HCT116 (cell line): ENCODE data around the gene ZNF469.

Source experiments
- ATF3 ChIP-seq: IDR thresholded peaks from 2 replicates; pipeline ENCODE4 v1.6.1; 2012
- CTCF ChIP-seq, 3 experiments: fragments of 200-600 bp in 1 of 3; sonication (generic) in 1 of 3; IDR thresholded peaks in 2 of 3; conservative IDR thresholded peaks in 1 of 3; 2 replicates each; pipeline ENCODE4 v1.5.1; 2012 to 2017; ENCODE audit warnings: low read depth in 2 of 3, low read length in 2 of 3, antibody characterized with exemption in 1 of 3, borderline replicate concordance in 1 of 3, control low read depth in 1 of 3, mild to moderate bottlenecking in 1 of 3, mixed read lengths in 1 of 3, mixed run types in 1 of 3, moderate library complexity in 1 of 3; ENCODE audit not compliant: insufficient read depth in 1 of 3
- ELF1 ChIP-seq: IDR thresholded peaks from 2 replicates; pipeline ENCODE4 v1.6.1; 2012; ENCODE audit warnings: low read depth, borderline replicate concordance
- EZH2 ChIP-seq: fragments of 200-600 bp; sonication (generic); IDR thresholded peaks from 2 replicates; pipeline ENCODE4 v1.6.1; 2017; ENCODE audit warnings: antibody characterized with exemption, mixed run types
- EZH2phosphoT487 ChIP-seq: fragments of 200-600 bp; IDR thresholded peaks from 2 replicates; pipeline ENCODE4 v1.6.1; 2018; ENCODE audit warnings: antibody characterized with exemption, borderline replicate concordance
- POLR2A ChIP-seq: IDR thresholded peaks from 2 replicates; pipeline ENCODE4 v1.7.0; 2011; ENCODE audit warnings: borderline replicate concordance; ENCODE audit not compliant: insufficient read depth, insufficient read length; ENCODE audit errors: extremely low read depth
- POLR2AphosphoS5 ChIP-seq: IDR thresholded peaks from 2 replicates; pipeline ENCODE4 v1.6.1; 2011; ENCODE audit warnings: mild to moderate bottlenecking, low read depth, low read length, moderate library complexity
- RAD21 ChIP-seq: IDR thresholded peaks from 2 replicates; pipeline ENCODE4 v1.6.1; 2012; ENCODE audit warnings: low read depth, mild to moderate bottlenecking
- TCF7L2 ChIP-seq: IDR thresholded peaks from 2 replicates; pipeline ENCODE4 v1.7.0; 2011; ENCODE audit warnings: borderline replicate concordance, inconsistent platforms; ENCODE audit not compliant: insufficient read depth, insufficient read length; ENCODE audit errors: extremely low read depth
- YY1 ChIP-seq: IDR thresholded peaks from 2 replicates; pipeline ENCODE4 v1.6.1; 2011; ENCODE audit warnings: low read length, low read depth, moderate library complexity, mild to moderate bottlenecking; ENCODE audit not compliant: insufficient replicate concordance; ENCODE audit errors: extremely low read depth
- ZBTB33 ChIP-seq: IDR thresholded peaks from 2 replicates; pipeline ENCODE4 v1.6.1; 2011; ENCODE audit warnings: mild to moderate bottlenecking, low read length, moderate library complexity; ENCODE audit not compliant: insufficient replicate concordance; ENCODE audit errors: extremely low read depth
- ZFX ChIP-seq: fragments of 450-650 bp; IDR thresholded peaks from 2 replicates; pipeline ENCODE4 v1.6.1; 2017

- TF ChIP-seq YY1 (no peak), CTCF (IDR thresholded peaks at IDR 0.05 in 2 of 3, conservative IDR thresholded peaks at IDR 0.05 in 1 of 3; ENCODE audit: borderline replicate concordance in 1 of 3, insufficient read depth in 1 of 3, low read depth in 2 of 3, low read length in 2 of 3) (no peak), RAD21 (no peak), POLR2AphosphoS5 (no peak), ATF3 (no peak), ZBTB33 (no peak), POLR2A (no peak), ELF1 (no peak), TCF7L2 (no peak), EZH2phosphoT487 (no peak), ZFX (no peak), EZH2 (no peak)
Measured at GRCh38 chr16:88338111-88338510, 44.6 kb upstream of the ZNF469 start.
